ENCODE data around the gene CHI3L1.

CHI3L1 gene

DNA sequence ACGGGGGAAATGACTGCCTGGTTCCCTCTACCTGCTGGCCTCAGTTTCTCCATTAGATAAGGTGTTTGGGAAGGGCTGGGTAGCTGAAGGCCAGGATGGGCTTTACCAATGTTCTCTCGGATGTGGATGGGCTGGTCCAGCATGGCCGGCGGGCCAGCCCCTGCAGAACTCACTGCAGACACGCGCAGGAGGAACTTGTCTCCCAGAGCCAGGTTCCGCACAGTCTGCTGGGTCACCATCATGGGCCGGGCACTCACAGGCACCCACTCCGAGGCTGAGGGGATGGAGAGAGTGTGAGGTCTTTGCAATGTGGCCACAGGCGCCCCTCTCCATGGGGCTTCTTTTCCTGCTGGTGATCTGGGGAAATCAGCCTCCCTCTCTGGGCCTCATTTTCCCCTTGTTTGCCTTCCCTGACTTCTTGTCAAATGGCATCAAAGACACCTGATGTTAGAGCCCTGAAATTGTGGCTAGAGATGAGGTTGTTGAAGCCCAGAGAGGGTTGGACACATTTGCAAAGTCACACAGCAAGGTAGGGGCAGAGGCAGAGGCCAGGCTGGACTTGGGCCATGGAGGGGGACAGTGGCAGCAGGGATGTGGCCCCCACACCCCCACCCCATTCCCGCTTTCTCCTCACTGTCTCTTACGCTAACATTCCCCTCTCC is 12.0 kb downstream of the CHI3L1 start:
- no peak for DNase-seq
- in situ Hi-C loops (cut with HindIII; ENCODE audit: low pct_ligation_motif_present, low pct_unique_long_range_greater_than_20kb, low sequenced_read_pairs) = no loop called here

DNA sequence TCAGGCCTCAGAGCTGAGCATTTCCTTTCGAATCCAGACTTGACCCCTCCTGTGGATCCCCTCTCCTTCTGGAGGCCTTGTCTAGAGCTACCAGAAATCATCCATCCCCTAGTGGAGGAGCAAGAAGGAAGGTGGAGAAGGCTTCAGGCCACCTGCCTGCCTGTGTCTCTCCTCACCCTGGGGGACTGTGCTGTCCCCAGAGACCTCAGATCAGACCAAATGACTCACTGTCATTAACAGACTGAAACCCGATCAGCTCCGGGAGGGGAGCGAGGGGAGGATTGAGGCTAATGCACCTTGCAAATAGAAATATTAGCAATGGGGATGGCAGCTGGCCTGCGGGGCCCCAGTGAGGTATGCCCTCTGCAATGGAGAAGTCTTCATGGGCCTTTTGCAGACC is 12.9 kb downstream of the CHI3L1 start:
- DNase-seq = no peak
- in situ Hi-C loops (cut with HindIII; ENCODE audit: low pct_ligation_motif_present, low pct_unique_long_range_greater_than_20kb, low sequenced_read_pairs) = no loop called here

DNA sequence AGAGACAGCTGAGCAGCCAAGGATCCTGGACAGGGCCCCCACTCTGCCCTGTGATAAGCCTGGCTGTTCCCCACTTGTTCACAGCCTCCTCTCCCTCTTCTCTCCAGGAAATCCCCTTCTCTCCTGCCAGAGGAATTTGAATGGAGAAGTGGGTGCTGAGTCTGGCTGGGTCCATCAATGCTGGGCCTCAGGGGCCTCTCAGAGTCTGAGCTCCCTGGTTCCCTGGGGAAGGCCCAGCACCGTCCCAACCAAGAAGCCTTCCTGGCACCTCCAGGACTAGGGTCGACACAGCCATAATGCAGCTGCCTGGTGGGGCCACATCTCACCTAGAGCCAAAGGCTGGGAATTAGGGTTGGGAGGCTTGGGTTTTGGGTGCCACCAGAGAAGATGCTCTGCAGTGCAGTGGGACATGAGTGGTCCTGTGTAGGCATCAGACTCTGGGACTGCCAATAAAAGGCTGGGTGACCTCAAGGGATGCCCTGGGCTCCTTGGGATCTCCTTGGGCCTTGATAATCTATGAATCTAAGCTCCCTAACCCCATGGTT is 13.4 kb downstream of the CHI3L1 start:
- no peak for DNase-seq
- in situ Hi-C loops (cut with HindIII; ENCODE audit: low pct_ligation_motif_present, low pct_unique_long_range_greater_than_20kb, low sequenced_read_pairs) = no loop called here

DNA sequence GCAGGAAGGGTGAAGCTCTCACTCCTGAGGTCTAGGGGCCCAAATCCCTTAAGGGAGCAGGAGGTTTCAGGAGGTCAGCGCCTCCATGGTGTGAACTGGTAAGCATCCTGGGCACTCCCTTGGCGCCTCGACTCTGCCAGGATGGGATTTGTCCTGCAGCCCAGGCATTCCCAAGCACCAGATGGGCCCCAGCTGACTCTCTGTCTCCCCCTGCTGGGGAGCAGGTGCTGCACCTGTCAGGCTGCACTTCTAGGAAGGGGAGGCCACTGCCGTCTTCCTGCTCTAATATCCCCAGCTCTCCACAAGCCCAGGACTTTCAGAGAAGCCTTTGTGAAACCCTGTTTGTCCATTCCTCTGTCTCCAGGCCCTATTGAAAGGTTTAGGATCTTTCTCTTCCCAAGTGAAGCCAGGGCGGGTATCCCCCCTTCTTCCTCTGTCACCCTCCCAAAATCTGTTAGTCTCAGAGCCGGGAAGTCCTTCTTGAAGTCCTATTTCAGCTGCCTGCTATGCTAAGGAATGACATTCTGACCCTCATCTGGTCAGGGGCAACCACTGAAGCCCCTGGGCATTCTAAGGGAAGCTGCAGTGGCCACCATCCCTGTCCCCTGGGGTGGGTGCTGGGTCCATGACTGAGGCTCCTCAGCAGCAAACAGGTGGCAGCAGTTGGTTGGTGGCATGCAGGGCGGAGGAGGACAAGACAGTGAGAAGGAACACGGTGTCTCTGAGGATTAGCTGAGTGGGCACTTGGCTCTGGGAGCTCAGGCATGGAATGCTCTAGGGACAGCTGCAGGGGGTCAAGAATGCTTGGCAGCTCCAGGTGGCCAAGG is 14.1 kb downstream of the CHI3L1 start:
- in situ Hi-C loops (cut with HindIII; ENCODE audit: low pct_ligation_motif_present, low pct_unique_long_range_greater_than_20kb, low sequenced_read_pairs) = no loop called here
- peak; percentile 85 for DNase-seq

DNA sequence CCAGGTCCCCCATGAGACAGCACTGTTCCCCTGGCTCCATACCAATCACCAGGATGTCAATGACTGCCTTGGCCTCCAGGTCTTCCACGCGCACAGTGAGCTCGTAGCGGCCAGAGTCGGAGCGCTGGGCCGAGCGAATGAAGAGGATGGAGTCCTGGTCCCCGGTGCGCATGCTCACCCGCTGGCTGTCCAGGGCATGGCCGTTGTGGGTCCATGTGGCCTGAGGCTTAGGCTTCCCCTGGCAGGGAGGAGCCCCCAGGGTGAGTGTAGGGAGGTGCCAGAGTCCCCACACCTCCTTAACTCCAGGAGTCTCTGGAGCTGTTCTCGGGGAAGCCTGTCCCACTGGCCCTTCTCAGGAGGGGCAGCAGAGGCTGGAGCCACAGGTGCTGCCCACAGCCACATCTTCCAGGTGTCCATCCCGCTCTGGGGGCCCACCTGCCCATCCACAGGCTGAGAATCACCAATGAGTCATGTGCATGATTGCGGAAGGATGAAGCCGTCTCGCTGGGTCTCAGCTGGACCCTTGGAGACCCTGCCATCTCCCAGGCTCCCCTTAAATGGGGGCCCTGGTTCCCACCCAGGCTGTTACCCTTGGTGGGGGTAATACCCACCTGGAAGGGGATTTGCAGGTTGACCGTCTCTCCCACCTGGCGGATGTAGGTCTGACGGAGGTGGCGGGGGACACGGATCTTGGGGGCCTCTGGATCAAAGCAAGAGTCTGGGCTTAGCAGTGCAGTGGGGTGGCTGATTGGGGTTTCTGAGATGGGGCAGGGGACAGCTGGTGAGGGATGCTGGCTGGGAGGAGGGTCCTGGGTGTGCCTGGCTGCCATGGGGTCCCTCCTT is 14.9 kb downstream of the CHI3L1 start:
- in situ Hi-C loops (cut with HindIII; ENCODE audit: low pct_ligation_motif_present, low pct_unique_long_range_greater_than_20kb, low sequenced_read_pairs) = no loop called here
- DNase-seq = no peak

DNA sequence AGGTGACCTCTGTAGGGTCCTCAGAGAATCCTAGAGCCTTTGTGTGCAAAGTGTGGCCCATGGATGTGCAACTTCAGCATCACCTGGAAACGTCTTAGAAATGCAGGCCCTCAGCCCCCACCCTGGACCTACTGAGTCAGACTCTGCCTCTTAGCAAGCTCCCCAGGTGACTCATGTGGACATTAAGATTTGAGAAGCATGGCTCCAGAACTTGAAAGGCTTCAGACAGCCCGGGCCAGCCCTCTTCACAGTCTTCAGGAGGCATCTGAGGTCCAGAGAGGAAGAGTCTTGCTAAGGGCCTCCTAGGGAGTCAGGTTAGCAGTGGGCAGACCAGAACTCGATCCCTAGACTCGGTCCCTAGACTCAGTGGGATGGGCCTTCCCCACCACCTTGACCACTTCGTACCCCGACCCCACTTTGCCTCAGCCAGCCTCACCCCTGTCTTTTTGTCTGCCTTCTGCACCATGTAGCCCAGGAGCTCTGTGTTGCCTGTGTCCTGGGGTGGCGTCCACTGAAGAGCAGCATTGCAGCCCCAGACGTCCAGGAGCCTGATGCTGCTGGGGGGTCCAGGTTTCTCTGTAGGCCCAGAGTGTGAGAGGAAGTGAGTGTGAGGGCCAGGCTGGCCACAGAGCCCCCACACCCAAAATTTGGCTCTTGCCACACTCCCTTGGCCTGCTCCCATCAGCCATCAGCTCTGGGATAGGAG is 15.7 kb downstream of the CHI3L1 start:
- in situ Hi-C loops (cut with HindIII; ENCODE audit: low pct_ligation_motif_present, low pct_unique_long_range_greater_than_20kb, low sequenced_read_pairs) = no loop called here
- DNase-seq = peak; percentile 15

GRCh38 chr1:203169770-203170520 is 16.6 kb downstream of the CHI3L1 start:
- in situ Hi-C loops (cut with HindIII; ENCODE audit: low pct_ligation_motif_present, low pct_unique_long_range_greater_than_20kb, low sequenced_read_pairs) = no loop called here
- no peak for DNase-seq

DNA sequence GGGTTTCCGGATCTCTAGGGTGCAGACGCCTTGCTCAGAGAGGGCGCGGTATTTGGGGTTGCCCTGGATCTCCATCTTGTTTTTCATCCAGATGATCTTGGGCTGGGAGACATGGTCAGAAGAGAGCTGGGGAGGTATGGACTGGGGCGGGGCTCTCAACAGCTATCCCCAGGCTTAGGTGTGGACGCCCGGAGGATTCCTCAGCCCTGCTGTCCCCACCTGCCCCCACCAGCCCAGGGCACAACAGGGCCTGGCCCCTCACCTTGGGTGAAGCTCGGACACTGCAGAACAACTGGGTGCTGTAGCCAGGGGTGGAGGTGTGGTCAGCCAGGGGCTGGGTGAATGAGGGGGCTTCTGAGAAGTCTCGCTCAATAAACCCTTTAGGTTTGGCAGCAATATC is 17.5 kb downstream of the CHI3L1 start:
- DNase-seq = no peak
- in situ Hi-C loops (cut with HindIII; ENCODE audit: low pct_ligation_motif_present, low pct_unique_long_range_greater_than_20kb, low sequenced_read_pairs) = no loop called here

DNA sequence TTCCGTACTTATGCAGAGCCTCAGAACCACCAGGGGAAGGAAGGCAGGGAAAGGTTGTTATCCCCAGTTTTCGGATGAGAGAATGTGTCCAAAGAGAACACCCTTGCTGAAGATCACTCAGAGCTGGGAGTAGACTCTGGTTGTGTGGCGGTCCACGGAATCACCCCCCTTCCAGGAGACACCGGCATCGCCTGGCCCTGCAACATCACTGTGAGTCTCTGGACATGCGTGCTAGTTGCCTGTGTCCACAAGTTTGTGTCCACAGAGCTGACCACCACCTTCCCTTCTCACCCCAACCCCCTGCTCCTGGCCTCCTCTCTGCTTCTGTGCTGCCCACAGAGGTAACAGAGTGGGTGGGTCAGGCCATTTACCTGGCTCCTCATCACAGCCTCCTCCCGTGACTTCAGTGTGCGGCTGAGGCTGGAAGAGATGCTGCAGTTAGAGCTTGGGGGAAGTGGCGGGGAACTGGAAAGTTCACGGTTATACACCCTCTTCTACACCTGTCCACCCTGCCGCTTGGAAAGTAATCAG is 18.2 kb downstream of the CHI3L1 start:
- DNase-seq = no peak
- in situ Hi-C loops (cut with HindIII; ENCODE audit: low pct_ligation_motif_present, low pct_unique_long_range_greater_than_20kb, low sequenced_read_pairs) = no loop called here

- DNase-seq = no peak
- in situ Hi-C loops (cut with HindIII; ENCODE audit: low pct_ligation_motif_present, low pct_unique_long_range_greater_than_20kb, low sequenced_read_pairs) = no loop called here
Measured at GRCh38 chr1:203167913-203168200, 18.6 kb downstream of the CHI3L1 start.

DNA sequence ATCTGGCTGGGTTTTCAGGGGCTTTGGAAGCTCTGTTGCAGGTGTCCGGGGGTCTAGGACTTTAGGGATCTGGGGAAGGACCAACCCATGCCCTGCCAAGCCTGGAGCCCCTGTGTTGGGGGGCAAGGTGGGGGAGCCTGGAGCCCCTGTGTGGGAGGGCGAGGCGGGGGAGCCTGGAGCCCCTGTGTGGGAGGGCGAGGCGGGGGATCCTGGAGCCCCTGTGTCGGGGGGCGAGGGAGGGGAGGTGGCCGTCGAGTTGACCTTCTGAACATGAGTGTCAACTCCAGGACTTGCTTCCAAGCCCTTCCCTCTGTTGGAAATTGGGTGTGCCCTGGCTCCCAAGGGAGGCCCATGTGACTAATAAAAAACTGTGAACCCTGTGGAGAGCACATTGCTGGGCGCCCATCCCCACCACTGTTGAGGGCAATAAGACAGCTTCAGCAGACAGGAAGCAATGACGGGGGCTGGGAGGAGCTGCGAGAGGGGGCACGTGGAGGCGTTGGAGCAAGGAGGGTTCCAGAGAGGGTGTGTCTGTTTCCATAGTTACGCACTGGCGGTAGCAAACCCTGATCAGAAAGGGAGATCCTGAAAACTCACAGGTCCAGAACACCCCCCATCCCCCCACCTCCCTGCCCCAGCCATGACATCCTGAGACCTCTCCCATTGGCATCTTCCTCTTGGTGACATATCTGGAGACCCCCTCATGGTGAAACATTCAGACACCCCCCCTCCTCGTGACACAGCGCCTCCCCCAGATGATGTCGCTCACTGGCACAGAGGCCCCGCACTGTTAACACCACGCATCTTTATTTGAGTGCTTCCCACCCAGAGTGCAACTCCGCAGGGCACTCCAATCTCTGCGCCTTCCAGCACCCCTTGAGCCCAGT is 19.2 kb downstream of the CHI3L1 start:
- no peak for DNase-seq
- in situ Hi-C loops (cut with HindIII; ENCODE audit: low pct_ligation_motif_present, low pct_unique_long_range_greater_than_20kb, low sequenced_read_pairs) = no loop called here

DNA sequence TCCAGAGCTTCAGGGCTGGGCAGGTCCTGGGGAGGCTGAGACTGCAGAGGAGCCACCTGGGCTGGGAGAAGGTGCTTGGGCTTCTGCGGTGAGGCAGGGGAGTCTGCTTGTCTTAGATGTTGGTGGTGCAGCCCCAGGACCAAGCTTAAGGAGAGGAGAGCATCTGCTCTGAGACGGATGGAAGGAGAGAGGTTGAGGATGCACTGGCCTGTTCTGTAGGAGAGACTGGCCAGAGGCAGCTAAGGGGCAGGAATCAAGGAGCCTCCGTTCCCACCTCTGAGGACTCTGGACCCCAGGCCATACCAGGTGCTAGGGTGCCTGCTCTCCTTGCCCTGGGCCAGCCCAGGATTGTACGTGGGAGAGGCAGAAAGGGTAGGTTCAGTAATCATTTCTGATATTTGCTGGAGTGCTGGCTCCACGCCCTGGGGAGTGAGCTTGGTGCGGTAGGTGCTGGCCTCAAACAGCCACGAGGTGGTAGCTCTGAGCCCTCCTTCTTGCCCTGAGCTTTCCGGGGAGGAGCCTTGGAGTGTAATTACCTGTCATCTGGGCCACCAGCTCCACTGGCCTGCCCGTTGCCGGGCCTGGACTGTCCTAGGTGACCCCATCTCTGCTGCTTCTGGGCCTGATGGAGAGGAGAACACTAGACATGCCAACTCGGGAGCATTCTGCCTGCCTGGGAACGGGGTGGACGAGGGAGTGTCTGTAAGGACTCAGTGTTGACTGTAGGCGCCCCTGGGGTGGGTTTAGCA is 20.1 kb downstream of the CHI3L1 start:
- in situ Hi-C loops (cut with HindIII; ENCODE audit: low pct_ligation_motif_present, low pct_unique_long_range_greater_than_20kb, low sequenced_read_pairs) = no loop called here
- DNase-seq = no peak

GRCh38 chr1:203165800-203166161 is 20.7 kb downstream of the CHI3L1 start:
- DNase-seq = no peak
- in situ Hi-C loops (cut with HindIII; ENCODE audit: low pct_ligation_motif_present, low pct_unique_long_range_greater_than_20kb, low sequenced_read_pairs) = no loop called here

- in situ Hi-C loops (cut with HindIII; ENCODE audit: low pct_ligation_motif_present, low pct_unique_long_range_greater_than_20kb, low sequenced_read_pairs) = no loop called here
- DNase-seq = no peak
Measured at GRCh38 chr1:203165101-203165799, 21.3 kb downstream of the CHI3L1 start.

GRCh38 chr1:203163891-203164635 is 22.4 kb downstream of the CHI3L1 start:
- DNase-seq = no peak
- in situ Hi-C loops (cut with HindIII; ENCODE audit: low pct_ligation_motif_present, low pct_unique_long_range_greater_than_20kb, low sequenced_read_pairs) = no loop called here
